ENCODE data around the gene TKFC.
"Not testable (repeated sequence)": the region's sequence is repeated elsewhere in the genome, so short reads cannot be mapped to it uniquely, and the experiment has no call there.

Gene TKFC

DNA sequence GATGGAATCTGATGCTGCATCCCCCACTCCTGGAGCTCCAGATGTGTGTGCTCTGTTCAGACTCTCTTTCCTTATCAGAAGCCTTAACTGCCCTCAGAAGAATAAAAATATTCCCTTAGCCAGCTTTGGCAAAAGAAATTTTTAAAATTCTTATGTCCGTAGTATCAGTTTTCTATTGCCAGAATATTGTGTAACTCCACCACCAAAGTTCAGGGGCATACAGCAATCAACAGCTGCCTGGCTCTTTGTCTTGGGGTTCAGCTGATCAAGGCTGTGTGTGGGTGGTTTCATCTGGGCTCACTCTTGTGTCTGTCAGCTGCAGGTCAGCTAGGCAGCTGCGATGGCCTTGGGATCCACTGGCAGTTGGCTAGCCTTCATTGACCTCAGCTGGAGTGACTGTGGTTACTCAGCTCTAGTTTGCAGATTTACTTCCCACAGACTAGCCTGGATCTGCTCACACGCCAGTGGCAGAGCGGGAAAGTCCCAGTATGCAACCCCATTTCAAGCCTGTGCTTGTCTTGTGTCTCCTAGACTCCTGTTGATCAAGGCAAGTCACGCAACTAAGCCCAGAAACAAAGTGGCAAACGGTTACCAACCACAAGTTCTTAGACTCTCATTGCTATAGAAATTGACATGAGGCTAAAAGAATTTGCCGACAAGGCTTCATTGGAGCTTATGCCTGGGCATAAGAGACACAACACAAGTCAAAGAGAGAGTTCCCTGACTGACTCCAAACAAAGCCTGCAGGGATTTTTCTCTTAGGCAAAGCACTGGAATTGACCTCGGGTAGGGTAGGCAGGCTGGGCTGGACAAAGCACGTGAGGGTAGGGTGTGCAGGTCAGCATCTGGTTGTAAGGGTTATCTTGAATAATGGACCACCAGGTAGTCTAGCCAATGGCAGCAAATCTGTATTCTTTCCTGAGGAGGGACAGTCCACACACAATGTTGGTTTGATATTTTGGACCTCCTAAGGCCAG, 36.6 kb downstream of the TKFC start:
- no peak for DNase-seq

DNA sequence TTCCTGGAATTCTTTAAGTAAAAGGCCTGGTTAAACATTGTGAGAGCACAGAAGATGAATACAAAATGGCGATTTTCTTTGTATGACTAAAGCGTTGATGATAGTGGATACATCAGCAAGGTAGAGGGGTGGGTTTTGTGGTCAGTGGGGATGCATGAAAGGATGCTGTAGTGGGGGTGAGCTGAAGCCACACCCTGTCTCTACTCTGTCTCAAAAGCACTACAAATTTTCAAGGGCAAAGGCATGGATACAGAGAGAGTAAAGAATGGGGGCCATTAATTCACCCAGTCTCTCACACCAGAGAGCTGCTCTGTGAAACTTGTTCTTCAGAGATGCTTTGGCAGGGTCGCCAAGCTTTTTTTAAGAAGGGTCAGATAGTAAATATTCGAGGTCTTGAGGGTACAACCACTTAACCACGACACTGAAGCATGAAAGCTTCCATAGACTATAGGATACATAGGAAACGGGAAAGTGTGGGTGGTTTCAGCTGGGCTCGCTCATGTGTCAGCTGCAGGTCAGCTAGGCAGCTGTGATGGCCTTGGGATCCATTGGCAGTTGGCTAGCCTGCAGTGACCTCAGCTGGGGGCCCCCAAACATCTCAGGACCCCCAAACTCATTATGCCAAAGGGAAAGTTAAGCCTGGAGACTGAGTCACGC, 37.4 kb downstream of the TKFC start:
- DNase-seq: no peak

DNA sequence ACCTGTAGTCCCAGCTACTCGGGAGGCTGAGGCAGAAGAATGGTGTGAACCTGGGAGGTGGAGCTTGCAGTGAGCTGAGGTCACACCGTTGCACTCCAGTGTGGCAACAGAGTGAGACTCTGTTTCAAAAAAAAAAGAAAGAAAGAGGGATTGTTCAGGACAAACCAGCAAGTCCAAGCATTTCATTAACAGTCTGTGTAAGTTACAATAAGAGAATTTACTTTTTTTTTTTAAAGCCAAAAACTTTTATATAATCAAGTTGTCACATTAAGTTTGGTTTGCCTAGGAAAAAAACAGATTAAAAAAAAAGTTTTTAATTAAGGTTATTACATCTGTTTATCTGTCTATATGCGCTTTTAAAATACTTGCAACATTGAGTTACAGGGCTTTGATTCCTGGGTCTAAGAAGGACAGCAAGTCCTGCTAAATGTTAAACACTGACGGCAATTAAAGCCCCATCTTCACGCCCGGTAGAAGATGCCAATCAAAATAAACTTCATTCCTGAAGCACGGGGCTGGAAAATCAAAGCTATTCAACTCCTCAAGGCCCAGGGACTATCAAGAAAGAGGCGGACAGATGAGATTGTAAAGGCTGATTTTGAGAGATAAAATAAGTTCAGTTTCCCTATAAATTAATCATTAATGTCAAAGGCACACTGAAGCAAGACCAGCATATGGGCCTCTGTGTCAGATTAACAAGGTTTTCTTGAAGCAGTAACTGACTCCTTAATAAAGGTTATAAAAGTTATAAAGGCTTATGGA, 39.8 kb downstream of the TKFC start:
- DNase-seq: no peak

DNA sequence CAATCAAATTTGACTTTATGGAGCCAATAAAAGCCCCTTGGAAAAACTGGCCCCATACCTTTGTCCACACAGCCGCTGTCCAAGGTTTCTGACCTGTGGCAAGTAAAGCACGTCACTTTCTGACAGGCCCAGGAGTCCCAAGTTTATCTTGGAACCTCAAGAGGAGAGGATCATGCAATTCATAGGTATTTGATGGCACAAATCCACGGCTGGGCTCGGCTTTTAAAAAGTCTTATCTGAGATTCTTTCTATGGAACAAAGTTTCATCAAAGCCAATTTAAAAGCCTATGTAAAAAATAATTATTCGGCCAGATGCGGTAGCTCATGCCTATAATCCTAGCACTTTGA, 42.7 kb downstream of the TKFC start:
- no peak for DNase-seq

DNA sequence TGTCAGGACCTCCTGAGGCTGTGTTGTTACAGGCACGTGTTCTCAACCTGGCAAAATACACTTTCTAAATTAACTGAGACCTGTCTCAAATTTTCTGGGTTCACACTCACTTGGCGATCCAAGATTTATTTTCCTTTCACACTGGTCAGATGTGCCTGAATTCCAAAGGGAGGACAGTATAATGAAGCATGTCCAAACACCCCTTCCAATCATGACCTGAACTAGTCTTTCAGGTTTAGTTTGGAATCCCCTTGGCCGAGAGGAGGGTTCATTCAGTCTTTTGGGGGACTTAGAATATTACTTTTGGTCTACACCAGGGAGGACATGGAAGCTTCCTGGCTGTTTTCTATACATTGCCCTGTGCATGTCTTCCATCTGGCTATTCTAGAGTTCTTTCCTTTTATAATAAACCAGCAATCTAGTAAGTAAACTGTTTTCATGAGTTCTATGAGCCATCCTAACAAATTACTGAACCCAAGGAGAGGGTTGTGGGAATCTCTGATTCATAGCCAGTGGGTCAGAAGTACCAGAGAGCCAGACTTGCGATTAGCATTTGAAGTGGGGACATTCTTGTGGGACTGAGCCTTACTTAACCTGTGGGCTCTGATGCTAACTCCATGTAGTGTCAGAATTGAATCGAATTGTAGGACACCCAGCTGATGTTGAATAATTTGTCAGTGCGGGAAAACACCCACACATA, 44.6 kb downstream of the TKFC start:
- DNase-seq: no peak

DNA sequence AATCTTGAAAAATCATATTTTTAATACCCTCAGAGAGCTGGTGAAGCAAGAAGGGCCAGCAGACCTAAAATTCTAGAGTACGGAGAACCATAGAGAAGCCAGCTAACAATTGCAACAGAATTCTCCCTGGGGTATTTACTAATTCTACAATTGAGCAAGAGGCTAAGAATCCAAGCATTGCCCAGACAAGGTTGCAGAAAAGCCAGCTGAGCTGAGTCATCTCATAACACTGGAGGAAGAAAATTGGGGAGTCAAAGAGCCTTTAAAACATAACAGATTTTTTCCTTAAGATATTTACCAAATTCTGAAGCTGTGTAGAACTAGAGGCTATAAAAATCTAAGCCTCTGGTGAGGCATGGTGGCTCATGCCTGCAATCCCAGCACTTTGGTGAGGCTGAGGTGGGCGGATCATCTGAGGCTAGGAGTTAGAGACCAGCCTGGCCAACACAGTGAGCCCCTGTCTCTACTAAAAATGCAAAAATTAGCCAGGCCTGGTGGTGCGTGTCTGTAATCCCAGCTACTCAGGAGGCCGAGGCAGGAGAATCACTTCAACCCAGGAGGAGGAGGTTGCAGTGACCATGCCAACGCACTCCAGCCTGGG, 45.8 kb downstream of the TKFC start:
- DNase-seq: no peak

DNA sequence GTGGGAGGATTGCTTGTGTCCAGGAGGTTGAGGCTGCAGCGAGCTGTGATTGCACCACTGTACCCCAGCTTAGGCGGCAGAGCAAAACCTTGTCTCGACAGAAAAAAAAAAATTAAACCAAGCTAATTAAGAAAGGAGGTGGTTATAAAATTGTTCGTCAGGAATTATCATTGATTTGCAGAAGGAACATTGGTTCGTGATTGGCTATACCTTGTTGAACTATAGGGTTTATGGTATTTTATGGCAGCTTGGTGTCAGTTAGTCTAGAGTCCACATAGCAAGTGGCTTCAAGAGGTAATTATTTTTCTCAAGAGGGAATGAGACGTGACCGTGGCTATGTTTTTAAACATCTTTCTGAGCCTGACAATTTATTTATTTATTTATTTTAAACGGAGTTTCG, 47.9 kb downstream of the TKFC start:
- DNase-seq: no peak

DNA sequence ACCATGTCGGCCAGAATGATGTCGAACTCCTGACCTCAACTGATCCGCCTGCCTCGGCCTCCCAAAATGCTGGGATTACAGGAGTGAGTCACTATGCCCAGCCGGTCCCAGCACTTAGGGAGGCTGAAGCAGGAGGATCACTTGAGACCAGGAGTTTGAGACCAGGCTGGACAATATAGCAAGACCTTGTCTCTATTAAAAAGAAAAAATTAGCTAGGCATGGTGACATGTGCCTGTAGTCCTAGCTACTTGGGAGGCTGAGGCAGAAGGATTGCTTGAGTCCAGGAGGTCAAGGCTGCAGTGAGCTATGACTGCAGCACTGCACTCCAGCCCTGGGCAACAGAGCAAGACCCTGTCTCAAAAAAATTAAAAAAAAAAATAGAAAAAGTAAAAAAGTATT, 50.8 kb downstream of the TKFC start:
- DNase-seq: not testable (repeated sequence)

DNA sequence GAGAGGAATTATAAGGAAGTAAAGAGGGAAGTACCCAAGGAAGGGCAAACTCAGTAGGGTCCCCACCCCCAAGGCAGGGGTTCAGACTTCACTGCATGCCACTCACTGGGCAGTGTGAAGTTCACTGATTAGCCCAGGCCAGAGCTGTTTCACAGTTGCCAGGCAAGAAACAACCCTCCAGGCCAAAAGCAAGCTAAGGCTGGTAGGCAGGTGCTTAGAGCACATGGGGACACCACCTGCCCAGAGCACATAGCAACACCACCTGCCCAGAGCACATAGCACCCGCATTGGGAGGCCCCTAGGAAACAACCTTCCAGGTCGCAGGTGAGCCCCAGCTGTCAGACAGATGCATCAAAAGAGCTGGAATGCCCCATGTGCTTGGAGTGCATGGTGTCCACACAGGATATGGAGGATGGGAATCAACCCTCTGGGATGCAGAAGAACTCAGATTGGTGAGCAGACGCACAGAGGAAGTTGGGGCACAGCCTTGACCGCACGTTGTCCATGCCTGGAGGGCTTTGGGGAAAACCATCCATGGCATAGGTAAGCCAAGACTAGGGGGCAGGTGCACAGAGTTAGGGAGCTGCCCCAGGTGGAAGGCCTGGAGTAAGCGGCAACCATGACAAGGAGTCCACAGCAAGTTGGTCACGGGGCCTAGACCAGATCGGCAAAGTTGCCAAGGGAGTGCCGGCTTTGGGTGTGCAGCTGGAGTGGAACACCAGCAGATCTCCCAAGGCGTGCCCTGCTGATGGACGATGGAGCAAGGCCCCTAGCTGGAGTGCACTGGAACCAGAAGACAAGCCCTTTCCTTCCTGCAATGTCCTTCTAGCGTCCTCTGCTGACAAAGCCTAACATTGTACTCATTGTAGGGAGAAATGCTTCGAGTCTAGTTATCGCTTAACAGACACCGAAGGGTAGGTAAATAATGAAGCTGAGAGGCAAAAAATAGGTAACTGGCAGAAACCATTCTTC, 51.5 kb downstream of the TKFC start:
- DNase-seq: no peak

DNA sequence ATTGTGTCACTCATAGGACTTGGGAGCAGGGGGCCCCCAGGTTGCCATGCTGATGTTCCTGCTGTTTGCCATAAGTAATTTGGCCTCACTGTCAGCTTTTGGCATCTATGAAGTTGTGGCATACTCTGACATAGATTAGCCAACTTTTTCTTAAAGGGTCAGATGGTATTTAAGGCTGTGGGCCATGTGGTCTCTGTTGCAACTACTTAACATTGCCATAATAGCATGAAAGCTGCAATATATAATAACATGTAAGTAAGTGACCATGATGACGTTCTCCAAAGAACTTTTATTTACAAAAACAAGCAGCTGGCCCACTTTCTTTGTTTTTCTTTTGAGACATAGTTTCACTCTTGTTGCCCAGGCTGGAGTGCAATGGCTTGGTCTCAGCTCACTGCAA, 57.1 kb downstream of the TKFC start:
- DNase-seq: no peak

DNA sequence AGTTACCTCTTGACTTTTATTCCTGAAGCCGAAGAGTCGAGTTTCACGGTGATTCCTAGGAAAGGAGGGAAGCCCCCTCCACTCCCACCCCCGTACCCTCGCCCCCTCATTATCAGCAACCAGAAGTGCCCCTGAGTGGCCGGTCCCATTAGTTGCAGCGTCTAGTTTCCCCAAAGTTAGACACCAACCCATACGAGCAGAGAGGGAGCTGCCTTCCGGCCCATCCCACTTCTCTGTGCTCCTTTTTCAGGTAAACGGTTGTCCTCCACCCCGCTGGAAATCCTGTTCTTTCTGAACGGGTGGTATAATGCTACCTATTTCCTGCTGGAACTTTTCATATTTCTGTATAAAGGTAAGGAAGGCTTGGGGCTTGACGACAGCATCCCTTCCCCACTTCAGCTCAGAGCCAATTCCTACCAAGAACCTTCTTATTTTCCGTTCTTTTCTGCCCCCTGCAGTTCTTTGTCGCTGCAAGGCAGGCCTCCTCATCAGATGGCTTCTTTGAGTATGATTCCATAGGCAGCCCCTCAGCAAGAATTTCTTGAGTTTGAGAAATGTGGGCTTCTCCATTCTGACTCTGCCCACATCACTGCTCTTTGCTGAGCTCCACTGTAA, 60.1 kb downstream of the TKFC start:
- DNase-seq: peak in 1 of 4 experiments; percentile 7

Data from activated naive CD4-positive, alpha-beta T cell (primary cell).